Endothelial cell of umbilical vein (primary cell): ENCODE results near the gene MAP3K4. TPM values are rescaled to one million over a fixed set of nuclear protein-coding genes. Genes with fewer than 3 reads are reported as not detected.

Experiments used
- BruUV-seq: library from RNA; stranded (reverse); fragments of 400-500 nt; replicated peaks from 2 replicates; lab custom pipeline; 2021; lab: Mats Ljungman, UMichigan
- CTCF ChIA-PET: fragments of 300-600, 350-600 bp; sonication (Branson Sonifier 250); formaldehyde crosslinking; loops from one replicate; lab custom pipeline; 2021; ENCODE audit warnings: antibody characterized with exemption, inconsistent platforms; lab: Charles Lee
- POLR2A ChIA-PET: fragments of 300-600, 350-600 bp; sonication (Branson Sonifier 250); formaldehyde crosslinking; loops from one replicate; lab custom pipeline; 2021; ENCODE audit warnings: antibody characterized with exemption, inconsistent platforms; lab: Charles Lee
- DNase-seq: peaks from one replicate; pipeline ENCODE4 v3.0.0-alpha.2; 2011; ENCODE audit warnings: low read depth, low spot score
- FAIRE-seq: peaks from 2 replicates; lab custom pipeline; 2011; peaks lifted over from hg19 to GRCh38; lab: Jason Lieb, UNC
- H2AFZ ChIP-seq: 2 replicates; pipeline ENCODE4 v1.6.0; 2012; ENCODE audit warnings: low read depth, low read length, control low read depth, inconsistent platforms
- H3K27ac ChIP-seq: 2 replicates; pipeline ENCODE4 v1.5.1; 2011; ENCODE audit warnings: low read depth, mild to moderate bottlenecking, control low read depth, low read length, moderate library complexity; ENCODE audit not compliant: insufficient read depth
- H3K27me3 ChIP-seq, 2 experiments: 2 replicates each; pipeline versions ENCODE4 v1.6.0 to v1.6.1; 2011; ENCODE audit warnings: low read length in 2 of 2, mixed read lengths in 1 of 2; ENCODE audit not compliant: control insufficient read depth in 2 of 2, insufficient read depth in 2 of 2
- H3K36me3 ChIP-seq, 2 experiments: 2 replicates in 1 of 2; 3 replicates in 1 of 2; pipeline ENCODE4 v1.5.1; 2011; ENCODE audit warnings: low read length in 2 of 2, mild to moderate bottlenecking in 1 of 2, moderate library complexity in 1 of 2; ENCODE audit not compliant: control insufficient read depth in 2 of 2, insufficient read depth in 2 of 2; ENCODE audit errors: extremely low read depth in 1 of 2
- H3K4me1 ChIP-seq: 3 replicates; pipeline ENCODE4 v1.5.1; 2011; ENCODE audit warnings: mild to moderate bottlenecking, low read length; ENCODE audit not compliant: control insufficient read depth, insufficient read depth; ENCODE audit errors: extremely low read depth
- H3K4me2 ChIP-seq: 2 replicates; pipeline ENCODE4 v1.6.1; 2011; ENCODE audit warnings: low read length, control low read depth, mixed read lengths; ENCODE audit not compliant: insufficient read depth
- H3K4me3 ChIP-seq, 3 experiments: fragments of 200-600 bp in 1 of 3; sonication (generic), shearing (Covaris generic) in 1 of 3; replicated peaks in 1 of 3; 2 replicates each; pipeline ENCODE4 v1.5.1; 2011 to 2016; ENCODE audit warnings: control low read depth in 3 of 3, low read length in 3 of 3, mild to moderate bottlenecking in 2 of 3, inconsistent platforms in 1 of 3, low read depth in 1 of 3, moderate library complexity in 1 of 3; ENCODE audit not compliant: insufficient read depth in 1 of 3
- H3K79me2 ChIP-seq: 2 replicates; pipeline ENCODE4 v1.6.0; 2012; ENCODE audit warnings: low read length, inconsistent platforms; ENCODE audit not compliant: control insufficient read depth, insufficient read depth
- H3K9ac ChIP-seq: replicated peaks from 2 replicates; pipeline ENCODE3; 2011; ENCODE audit warnings: low read length, control low read depth; ENCODE audit not compliant: insufficient read depth; ENCODE audit errors: extremely low read depth
- H3K9me1 ChIP-seq: replicated peaks from 3 replicates; pipeline ENCODE4 v1.6.0; 2011; ENCODE audit warnings: mild to moderate bottlenecking, low read length; ENCODE audit not compliant: control insufficient read depth, insufficient read depth; ENCODE audit errors: extremely low read depth
- H3K9me3 ChIP-seq: replicated peaks from 2 replicates; pipeline ENCODE4 v1.5.1; 2012; ENCODE audit warnings: low read length, inconsistent platforms; ENCODE audit not compliant: control insufficient read depth, insufficient read depth
- H4K20me1 ChIP-seq: replicated peaks from 2 replicates; pipeline ENCODE3; 2011; ENCODE audit warnings: mild to moderate bottlenecking, low read length; ENCODE audit not compliant: control insufficient read depth, insufficient read depth; ENCODE audit errors: extremely low read depth
- EZH2 ChIP-seq: IDR thresholded peaks from 2 replicates; pipeline ENCODE4 v1.6.1; 2012; ENCODE audit warnings: borderline replicate concordance, low read depth, mild to moderate bottlenecking, moderate library complexity, low read length, inconsistent platforms; ENCODE audit not compliant: severe bottlenecking
- FOS ChIP-seq: IDR thresholded peaks from 2 replicates; pipeline ENCODE4 v1.6.1; 2011; ENCODE audit warnings: mild to moderate bottlenecking, low read length, moderate library complexity, borderline replicate concordance; ENCODE audit not compliant: insufficient read depth
- GATA2 ChIP-seq: IDR thresholded peaks from 2 replicates; pipeline ENCODE4 v1.7.0; 2011; ENCODE audit warnings: low read depth, mild to moderate bottlenecking, moderate library complexity, mixed read lengths, low read length; ENCODE audit not compliant: insufficient read length, insufficient read depth
- JUN ChIP-seq: IDR thresholded peaks from 2 replicates; pipeline ENCODE4 v1.6.1; 2011; ENCODE audit warnings: borderline replicate concordance, low read depth; ENCODE audit not compliant: insufficient read length, insufficient read depth
- MYC ChIP-seq: IDR thresholded peaks from one replicate; pipeline ENCODE4 v1.6.1; 2011; ENCODE audit warnings: mild to moderate bottlenecking, low read depth, low read length
- POLR2A ChIP-seq: IDR thresholded peaks from 2 replicates; pipeline ENCODE4 v1.6.1; 2012; ENCODE audit warnings: low read depth, mild to moderate bottlenecking, control low read depth, low read length
- POLR2AphosphoS5 ChIP-seq: IDR thresholded peaks from 2 replicates; pipeline ENCODE4 v1.6.1; 2012; ENCODE audit warnings: low read depth, mild to moderate bottlenecking, control low read depth, low read length, moderate library complexity; ENCODE audit not compliant: insufficient read depth
- dilution Hi-C: fragments of 300-500 bp; cut with MboI; formaldehyde crosslinking; loops from one replicate; pipeline ENCODE4 v1.15.0; 2019; ENCODE audit warnings: low sequenced_read_pairs; ENCODE audit not compliant: extremely low pct_ligation_motif_present
- intact Hi-C: fragments of 100-400 bp; cut with micrococcal nuclease; formaldehyde crosslinking; loops from one replicate; pipeline ENCODE4 v1.10.0; 2022
- polyA plus RNA-seq, 4 experiments: library from polyadenylated mRNA; depleted of rRNA in 3 of 4; stranded (reverse) in 3 of 4; unstranded in 1 of 4; fragments of >200 nt; gene quantifications; 2 replicates each; pipeline versions ENCODE4 v1.2.1 to v1.2.3, GENCODE V29; 2011 to 2012; ENCODE audit warnings: missing spikeins in 1 of 4
- total RNA-seq: library from RNA; stranded (reverse); gene quantifications from 2 replicates; pipeline ENCODE4 v1.2.3, GENCODE V29; 2021
- TF ChIP-seq, protein P1 (sequence below), 2 donors: IDR thresholded peaks; 1 replicate in 1 of 2; 2 replicates in 1 of 2; pipeline ENCODE4 v1.5.1; 2011; ENCODE audit warnings: low read length in 2 of 2, mild to moderate bottlenecking in 2 of 2, moderate library complexity in 2 of 2, control low read depth in 1 of 2, inconsistent platforms in 1 of 2, low read depth in 1 of 2; ENCODE audit not compliant: insufficient read depth in 1 of 2; ENCODE audit errors: extremely low read depth in 1 of 2
- TF ChIP-seq, protein P2 (sequence below): IDR thresholded peaks from 2 replicates; pipeline ENCODE4 v1.6.1; 2011; ENCODE audit not compliant: insufficient read depth, insufficient read length

Gene MAP3K4
- total and polyA plus RNA-seq, 2 donors (not counting 3 experiments of a cell fraction or from before 2014, with no cell fraction given) = 10.8 to 42.3 TPM

DNA sequence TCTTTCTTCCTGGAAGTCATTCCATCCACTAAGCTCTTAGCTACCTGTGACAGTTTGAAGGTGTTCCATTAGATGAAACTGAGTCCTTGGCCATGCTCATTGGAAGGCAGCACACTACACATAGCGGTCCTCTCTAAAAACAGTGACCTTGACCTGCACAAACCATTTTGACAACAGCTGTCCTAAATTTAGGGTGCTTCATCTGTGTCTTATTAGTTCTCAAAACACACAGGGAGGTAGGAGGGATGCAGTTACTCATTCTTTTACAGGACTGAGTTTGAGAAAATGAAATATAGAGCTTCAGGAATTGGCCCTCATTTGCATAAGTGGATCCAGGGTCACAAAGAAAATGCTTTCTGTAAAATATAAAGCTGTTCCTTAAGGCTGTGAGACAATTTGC lies 20.4 kb upstream of the MAP3K4 start:
- ChIA-PET POLR2A (no interaction called here), CTCF (interaction anchor here (1.0 to 2.0 kb wide), 3 partner anchors 41 to 402 kb away, joined by 3 to 6 read pairs (median 5); no protein-coding TSS in a partner anchor)
- Histone ChIP-seq H3K79me2 (no peaks in the 10 kb centered on the region), H3K4me1 (no peaks in the 10 kb centered on the region), H3K9me3 (no peaks in the 10 kb centered on the region), H3K4me3 (no peak overlapping the region), H3K27ac (no peak overlapping the region), H3K4me2 (no peak overlapping the region), H3K9me1 (no peaks in the 10 kb centered on the region), H4K20me1 (no peaks in the 10 kb centered on the region), H3K36me3 (no peaks in the 10 kb centered on the region), H2AFZ (no peak overlapping the region), H3K27me3 (peaks cover 0 to 5% of the 10 kb centered on the region in 2 experiments), H3K9ac (no peak overlapping the region)
- dilution Hi-C loops = no loop called here
- DNase-seq (no peak), FAIRE-seq (no peak)
- BruUV-seq = no TSS peak
- TF ChIP-seq EZH2 = no peak
- TF ChIP-seq, protein P1, sequence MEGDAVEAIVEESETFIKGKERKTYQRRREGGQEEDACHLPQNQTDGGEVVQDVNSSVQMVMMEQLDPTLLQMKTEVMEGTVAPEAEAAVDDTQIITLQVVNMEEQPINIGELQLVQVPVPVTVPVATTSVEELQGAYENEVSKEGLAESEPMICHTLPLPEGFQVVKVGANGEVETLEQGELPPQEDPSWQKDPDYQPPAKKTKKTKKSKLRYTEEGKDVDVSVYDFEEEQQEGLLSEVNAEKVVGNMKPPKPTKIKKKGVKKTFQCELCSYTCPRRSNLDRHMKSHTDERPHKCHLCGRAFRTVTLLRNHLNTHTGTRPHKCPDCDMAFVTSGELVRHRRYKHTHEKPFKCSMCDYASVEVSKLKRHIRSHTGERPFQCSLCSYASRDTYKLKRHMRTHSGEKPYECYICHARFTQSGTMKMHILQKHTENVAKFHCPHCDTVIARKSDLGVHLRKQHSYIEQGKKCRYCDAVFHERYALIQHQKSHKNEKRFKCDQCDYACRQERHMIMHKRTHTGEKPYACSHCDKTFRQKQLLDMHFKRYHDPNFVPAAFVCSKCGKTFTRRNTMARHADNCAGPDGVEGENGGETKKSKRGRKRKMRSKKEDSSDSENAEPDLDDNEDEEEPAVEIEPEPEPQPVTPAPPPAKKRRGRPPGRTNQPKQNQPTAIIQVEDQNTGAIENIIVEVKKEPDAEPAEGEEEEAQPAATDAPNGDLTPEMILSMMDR (IDR thresholded peaks at IDR 0.05; ENCODE audit: extremely low read depth in 1 of 2, insufficient read depth in 1 of 2, low read depth in 1 of 2, low read length in 2 of 2) = no peak
- TF ChIP-seq FOS = no peak
- TF ChIP-seq JUN = no peak
- TF ChIP-seq, protein P2, sequence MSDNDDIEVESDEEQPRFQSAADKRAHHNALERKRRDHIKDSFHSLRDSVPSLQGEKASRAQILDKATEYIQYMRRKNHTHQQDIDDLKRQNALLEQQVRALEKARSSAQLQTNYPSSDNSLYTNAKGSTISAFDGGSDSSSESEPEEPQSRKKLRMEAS = no peak
- TF ChIP-seq GATA2 = no peak
- no peak for TF ChIP-seq MYC
- no peak for TF ChIP-seq POLR2A
- no peak for TF ChIP-seq POLR2AphosphoS5
- intact Hi-C loops = no loop called here
